ENCODE data around the gene SLFN14. TPM values are rescaled to one million over a fixed set of nuclear protein-coding genes. Genes with fewer than 3 reads are reported as not detected.
A peak's percentile ranks its signal among the peaks of the same experiment; 100 is the strongest.

Gene SLFN14
- total RNA-seq (2022) (not detected in 2 replicates), Bru-seq, nascent RNA (not detected), BruChase-seq, experiment 1, labeled RNA remaining after a 6-hour chase (not detected), BruChase-seq, experiment 2, labeled RNA remaining after a 2-hour chase (not detected)
- long read RNA-seq = 0 reads

DNA sequence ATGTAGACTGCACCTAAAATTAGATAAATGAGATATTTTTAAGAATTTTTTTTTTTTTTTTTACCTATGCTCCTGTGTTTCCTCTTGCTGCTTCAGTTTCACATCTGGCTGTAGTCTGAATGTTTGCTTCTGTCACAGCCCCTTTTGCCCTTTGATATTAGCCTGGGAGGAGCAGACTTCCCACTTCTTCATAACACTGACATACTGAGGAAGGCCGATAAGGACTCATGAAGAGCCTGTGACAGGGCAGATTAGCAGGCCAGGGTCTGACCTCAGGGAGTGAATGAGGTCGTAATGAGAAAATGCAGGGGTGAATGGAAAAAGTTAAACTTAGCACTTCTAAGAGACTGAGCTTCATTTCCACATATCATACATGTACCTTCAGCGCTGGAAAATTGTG, at the start of gene SLFN14:
Gene SLFN14, minus strand, starts transcription at position 117 of the 400 bp plus-strand sequence. CDS start 2,757 bp downstream, outside the sequence.
- no peak within 1 kb of the TSS for H3K27ac Mint-ChIP-seq (ENCODE audit: low read depth, unreplicated experiment)
- H3K9me3 Mint-ChIP-seq (ENCODE audit: unreplicated experiment) = no peaks in the 10 kb centered on the region
- CTCF ChIA-PET = interaction anchor here (0.6 kb wide), 1 partner anchor 20 kb away, joined by 3 read pairs; no protein-coding TSS in a partner anchor
- H3K27me3 Mint-ChIP-seq (ENCODE audit: insufficient read depth, unreplicated experiment) = peaks cover 67% of the 10 kb centered on the region
- no TSS peak for BruUV-seq (replicated peaks)
- DNase-seq (ENCODE audit: unreplicated experiment) = no peak
- H3K4me1 Mint-ChIP-seq (ENCODE audit: insufficient read depth, unreplicated experiment) = no peaks in the 10 kb centered on the region
- H3K4me3 Mint-ChIP-seq (ENCODE audit: unreplicated experiment) = no peak within 1 kb of the TSS
- TF ChIP-seq, protein P1, sequence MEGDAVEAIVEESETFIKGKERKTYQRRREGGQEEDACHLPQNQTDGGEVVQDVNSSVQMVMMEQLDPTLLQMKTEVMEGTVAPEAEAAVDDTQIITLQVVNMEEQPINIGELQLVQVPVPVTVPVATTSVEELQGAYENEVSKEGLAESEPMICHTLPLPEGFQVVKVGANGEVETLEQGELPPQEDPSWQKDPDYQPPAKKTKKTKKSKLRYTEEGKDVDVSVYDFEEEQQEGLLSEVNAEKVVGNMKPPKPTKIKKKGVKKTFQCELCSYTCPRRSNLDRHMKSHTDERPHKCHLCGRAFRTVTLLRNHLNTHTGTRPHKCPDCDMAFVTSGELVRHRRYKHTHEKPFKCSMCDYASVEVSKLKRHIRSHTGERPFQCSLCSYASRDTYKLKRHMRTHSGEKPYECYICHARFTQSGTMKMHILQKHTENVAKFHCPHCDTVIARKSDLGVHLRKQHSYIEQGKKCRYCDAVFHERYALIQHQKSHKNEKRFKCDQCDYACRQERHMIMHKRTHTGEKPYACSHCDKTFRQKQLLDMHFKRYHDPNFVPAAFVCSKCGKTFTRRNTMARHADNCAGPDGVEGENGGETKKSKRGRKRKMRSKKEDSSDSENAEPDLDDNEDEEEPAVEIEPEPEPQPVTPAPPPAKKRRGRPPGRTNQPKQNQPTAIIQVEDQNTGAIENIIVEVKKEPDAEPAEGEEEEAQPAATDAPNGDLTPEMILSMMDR (IDR thresholded peaks at IDR 0.05; ENCODE audit: unreplicated experiment) = no peak
- H3K36me3 Mint-ChIP-seq (ENCODE audit: insufficient read depth, unreplicated experiment) = no peaks in the 10 kb centered on the region
- POLR2A ChIA-PET = no interaction called here
- intact Hi-C loops (cut with micrococcal nuclease) = no loop called here

- no peak for DNase-seq (ENCODE audit: unreplicated experiment)
- Mint-ChIP-seq H3K9me3 (ENCODE audit: unreplicated experiment) (no peaks in the 10 kb centered on the region), H3K4me3 (ENCODE audit: unreplicated experiment) (no peak overlapping the region), H3K27me3 (ENCODE audit: insufficient read depth, unreplicated experiment) (no peaks in the 10 kb centered on the region), H3K36me3 (ENCODE audit: insufficient read depth, unreplicated experiment) (peaks cover 93% of the 10 kb centered on the region), H3K4me1 (ENCODE audit: insufficient read depth, unreplicated experiment) (no peaks in the 10 kb centered on the region), H3K27ac (ENCODE audit: low read depth, unreplicated experiment) (no peak overlapping the region)
- ChIA-PET CTCF (interaction anchor here (3.1 kb wide), 1 partner anchor 138 kb away, joined by 20 read pairs; no protein-coding TSS in a partner anchor), POLR2A (no interaction called here)
- intact Hi-C loops (cut with micrococcal nuclease) = loop anchor here (5.0 kb wide), 1 partner anchor 197 kb away; the partner anchor contains the start of gene TAF15
- TF ChIP-seq, protein P1 (IDR thresholded peaks at IDR 0.05; ENCODE audit: unreplicated experiment) = no peak
- BruUV-seq (replicated peaks) = no TSS peak
These were observed 49.2 kb upstream of the SLFN14 start for GRCh38 chr17:35609831-35610230.

- CTCF ChIA-PET = interaction anchor here (0.5 to 3.1 kb wide), 4 partner anchors 8 to 217 kb away, joined by 4 to 20 read pairs (median 5); no protein-coding TSS in a partner anchor
- POLR2A ChIA-PET = interaction anchor here (0.7 to 1.6 kb wide), 3 partner anchors 17 to 36 kb away, joined by 3 to 6 read pairs (median 4); no protein-coding TSS in a partner anchor
- TF ChIP-seq, protein P1 (IDR thresholded peaks at IDR 0.05; ENCODE audit: unreplicated experiment) = no peak
- no peak for DNase-seq (ENCODE audit: unreplicated experiment)
- H3K4me1 Mint-ChIP-seq (ENCODE audit: insufficient read depth, unreplicated experiment) = no peaks in the 10 kb centered on the region
- H3K27ac Mint-ChIP-seq (ENCODE audit: low read depth, unreplicated experiment) = no peak overlapping the region
- no peak overlapping the region for H3K4me3 Mint-ChIP-seq (ENCODE audit: unreplicated experiment)
- BruUV-seq (replicated peaks) = no TSS peak
- no peaks in the 10 kb centered on the region for H3K9me3 Mint-ChIP-seq (ENCODE audit: unreplicated experiment)
- intact Hi-C loops (cut with micrococcal nuclease) = no loop called here
- no peaks in the 10 kb centered on the region for H3K27me3 Mint-ChIP-seq (ENCODE audit: insufficient read depth, unreplicated experiment)
- peaks cover 88% of the 10 kb centered on the region for H3K36me3 Mint-ChIP-seq (ENCODE audit: insufficient read depth, unreplicated experiment)
These were observed 46.7 kb upstream of the SLFN14 start for GRCh38 chr17:35607239-35607847.

- Mint-ChIP-seq H3K27ac (ENCODE audit: low read depth, unreplicated experiment) (peak overlapping the region; percentile 11), H3K27me3 (ENCODE audit: insufficient read depth, unreplicated experiment) (no peaks in the 10 kb centered on the region), H3K4me3 (ENCODE audit: unreplicated experiment) (no peak overlapping the region), H3K9me3 (ENCODE audit: unreplicated experiment) (no peaks in the 10 kb centered on the region), H3K36me3 (ENCODE audit: insufficient read depth, unreplicated experiment) (peaks cover 88% of the 10 kb centered on the region), H3K4me1 (ENCODE audit: insufficient read depth, unreplicated experiment) (no peaks in the 10 kb centered on the region)
- TF ChIP-seq, protein P1 (IDR thresholded peaks at IDR 0.05; ENCODE audit: unreplicated experiment) = no peak
- CTCF ChIA-PET = interaction anchor here (0.6 to 1.7 kb wide), 5 partner anchors 8 to 159 kb away, joined by 3 to 5 read pairs (median 4); no protein-coding TSS in a partner anchor
- intact Hi-C loops (cut with micrococcal nuclease) = no loop called here
- POLR2A ChIA-PET = interaction anchor here (0.9 to 1.5 kb wide), 3 partner anchors 15 to 26 kb away, joined by 3 to 4 read pairs (median 3); partner anchors contain the start of gene AP2B1
- BruUV-seq (replicated peaks) = no TSS peak
- no peak for DNase-seq (ENCODE audit: unreplicated experiment)
These were observed 45.1 kb upstream of the SLFN14 start for GRCh38 chr17:35605678-35606077.
